ENCODE measurements around the gene GSX1.

GSX1 gene

GRCh38 chr13:27772651-27773425, 19.4 kb upstream of the GSX1 start:
- TF ChIP-seq, protein P1, sequence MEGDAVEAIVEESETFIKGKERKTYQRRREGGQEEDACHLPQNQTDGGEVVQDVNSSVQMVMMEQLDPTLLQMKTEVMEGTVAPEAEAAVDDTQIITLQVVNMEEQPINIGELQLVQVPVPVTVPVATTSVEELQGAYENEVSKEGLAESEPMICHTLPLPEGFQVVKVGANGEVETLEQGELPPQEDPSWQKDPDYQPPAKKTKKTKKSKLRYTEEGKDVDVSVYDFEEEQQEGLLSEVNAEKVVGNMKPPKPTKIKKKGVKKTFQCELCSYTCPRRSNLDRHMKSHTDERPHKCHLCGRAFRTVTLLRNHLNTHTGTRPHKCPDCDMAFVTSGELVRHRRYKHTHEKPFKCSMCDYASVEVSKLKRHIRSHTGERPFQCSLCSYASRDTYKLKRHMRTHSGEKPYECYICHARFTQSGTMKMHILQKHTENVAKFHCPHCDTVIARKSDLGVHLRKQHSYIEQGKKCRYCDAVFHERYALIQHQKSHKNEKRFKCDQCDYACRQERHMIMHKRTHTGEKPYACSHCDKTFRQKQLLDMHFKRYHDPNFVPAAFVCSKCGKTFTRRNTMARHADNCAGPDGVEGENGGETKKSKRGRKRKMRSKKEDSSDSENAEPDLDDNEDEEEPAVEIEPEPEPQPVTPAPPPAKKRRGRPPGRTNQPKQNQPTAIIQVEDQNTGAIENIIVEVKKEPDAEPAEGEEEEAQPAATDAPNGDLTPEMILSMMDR (conservative IDR thresholded peaks at IDR 0.05; ENCODE audit: low read length): no peak
- no peak for DNase-seq (ENCODE audit: low read depth)
- no peak overlapping the region for H3K4me3 ChIP-seq (ENCODE audit: low read length)

DNA sequence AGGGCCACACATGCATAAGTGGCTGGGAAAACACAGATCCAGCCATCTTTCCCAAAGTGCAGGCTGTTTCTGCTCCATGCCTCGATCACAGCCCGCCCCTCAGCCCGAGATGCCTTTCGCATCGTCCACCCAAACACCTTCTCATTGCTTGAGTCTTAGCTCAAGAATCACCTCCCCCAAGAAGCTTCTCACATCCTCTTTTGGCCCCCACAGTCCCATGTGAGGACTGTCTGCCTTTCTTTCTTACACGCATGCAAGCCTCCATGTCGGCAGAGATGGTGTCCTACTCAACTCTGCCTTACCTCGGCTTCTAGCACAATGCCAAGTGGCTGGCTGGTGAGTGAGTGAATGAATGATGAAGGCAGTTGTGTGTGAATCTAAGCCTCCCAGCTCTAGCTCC, 18.1 kb upstream of the GSX1 start:
- TF ChIP-seq, protein P1 (conservative IDR thresholded peaks at IDR 0.05; ENCODE audit: low read length): no peak
- no peak overlapping the region for H3K4me3 ChIP-seq (ENCODE audit: low read length)
- no peak for DNase-seq (ENCODE audit: low read depth)

DNA sequence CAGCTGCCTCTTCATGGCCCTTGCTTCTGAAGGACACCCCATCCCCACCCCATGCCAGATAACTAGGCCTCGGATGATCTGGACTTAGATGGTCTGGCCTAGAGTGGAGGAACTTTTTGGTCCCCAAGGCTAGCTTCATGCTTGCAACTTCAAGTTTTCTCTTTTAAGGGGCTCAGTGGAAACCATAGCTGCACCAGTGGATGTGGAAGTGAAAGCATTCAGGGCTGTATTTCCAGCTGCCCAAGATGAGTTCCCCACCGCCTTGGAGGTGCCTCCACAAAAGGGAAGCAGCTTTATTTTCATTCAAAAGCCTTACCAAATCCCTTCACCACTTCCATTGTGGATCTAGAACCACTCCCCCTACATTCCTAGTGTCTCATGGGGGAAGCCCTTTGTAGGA, 17.6 kb upstream of the GSX1 start:
- TF ChIP-seq, protein P1 (conservative IDR thresholded peaks at IDR 0.05; ENCODE audit: low read length): no peak
- DNase-seq (ENCODE audit: low read depth): no peak
- no peak overlapping the region for H3K4me3 ChIP-seq (ENCODE audit: low read length)

DNA sequence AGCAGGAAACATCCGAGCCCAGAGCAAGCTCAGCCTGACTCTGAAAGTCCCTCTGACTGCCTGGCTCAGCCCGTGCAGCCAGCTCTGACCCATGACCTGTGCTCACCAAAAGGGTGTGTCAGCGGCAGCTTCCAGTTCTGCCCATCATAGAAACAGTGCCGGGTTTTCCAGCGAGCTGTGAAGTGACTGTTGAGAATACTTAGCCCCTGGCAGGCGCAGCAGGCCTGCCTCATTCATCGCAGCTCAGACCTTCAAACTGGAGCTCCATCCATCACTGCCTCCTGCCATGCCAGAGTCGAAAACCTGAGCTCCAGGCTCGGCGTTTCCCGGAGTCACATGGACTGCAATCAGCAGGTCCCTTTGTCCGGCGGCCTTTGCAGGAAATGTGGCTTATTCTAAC, 16.3 kb upstream of the GSX1 start:
- no peak overlapping the region for H3K4me3 ChIP-seq (ENCODE audit: low read length)
- TF ChIP-seq, protein P1 (conservative IDR thresholded peaks at IDR 0.05; ENCODE audit: low read length): no peak
- DNase-seq (ENCODE audit: low read depth): no peak

DNA sequence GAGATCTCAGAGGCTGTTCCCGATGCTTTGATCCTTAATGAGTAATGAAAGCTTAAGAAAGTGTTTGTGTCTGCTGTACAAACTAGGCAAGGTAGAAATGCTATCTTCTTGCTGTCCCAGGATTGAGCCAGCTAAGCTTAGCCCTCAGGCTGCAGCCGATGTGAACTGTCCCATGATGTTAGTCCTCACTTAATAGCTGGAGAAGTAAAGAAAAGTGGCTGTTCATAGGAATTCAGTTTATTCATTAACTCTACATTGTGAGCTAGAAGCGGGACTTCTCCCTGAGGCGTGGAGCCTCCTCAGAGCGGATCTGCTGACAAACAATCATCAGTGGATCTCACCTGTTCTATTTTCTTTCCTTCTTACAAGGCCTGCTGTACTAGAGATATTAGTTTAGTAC, 10.1 kb upstream of the GSX1 start:
- H3K4me3 ChIP-seq (ENCODE audit: low read length): no peak overlapping the region
- TF ChIP-seq, protein P1 (conservative IDR thresholded peaks at IDR 0.05; ENCODE audit: low read length): no peak
- DNase-seq (ENCODE audit: low read depth): no peak

DNA sequence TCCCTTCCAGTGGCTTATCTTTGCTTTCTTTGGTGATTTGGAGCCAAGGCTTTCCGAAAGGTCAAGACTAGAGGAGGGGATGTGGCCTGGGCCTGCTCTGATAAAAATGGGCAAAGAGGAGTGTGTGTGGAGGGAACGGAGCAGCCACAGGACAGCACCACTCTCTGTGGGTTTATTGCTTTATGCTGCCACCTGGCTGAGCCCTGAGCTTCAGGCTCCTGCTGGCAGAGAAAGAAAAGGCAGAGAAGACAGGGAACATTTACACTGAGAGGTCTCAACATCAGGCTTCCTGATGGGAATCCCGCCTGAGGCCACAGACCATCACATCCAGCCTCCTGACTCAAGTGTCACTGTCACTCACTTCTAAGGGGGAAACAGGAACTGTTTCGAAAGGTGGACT, 9.2 kb upstream of the GSX1 start:
- no peak overlapping the region for H3K4me3 ChIP-seq (ENCODE audit: low read length)
- TF ChIP-seq, protein P1 (conservative IDR thresholded peaks at IDR 0.05; ENCODE audit: low read length): peak; percentile 39
- DNase-seq (ENCODE audit: low read depth): peak; percentile 3

- DNase-seq (ENCODE audit: low read depth): no peak
- no peak overlapping the region for H3K4me3 ChIP-seq (ENCODE audit: low read length)
- TF ChIP-seq, protein P1 (conservative IDR thresholded peaks at IDR 0.05; ENCODE audit: low read length): no peak
Measured at GRCh38 chr13:27788271-27788670, 4.0 kb upstream of the GSX1 start.

Data from AG10803 (cell line).